ENCODE data around the gene PDS5B. TPM values are rescaled to one million over a fixed set of nuclear protein-coding genes. Genes with fewer than 3 reads are reported as not detected.

The PDS5B gene
- total and polyA plus RNA-seq, 9 of the 15 experiments (the other 6 are each of a cell fraction or from before 2014, with no cell fraction given): 6.2 to 23.7 (median 13.1) TPM

DNA sequence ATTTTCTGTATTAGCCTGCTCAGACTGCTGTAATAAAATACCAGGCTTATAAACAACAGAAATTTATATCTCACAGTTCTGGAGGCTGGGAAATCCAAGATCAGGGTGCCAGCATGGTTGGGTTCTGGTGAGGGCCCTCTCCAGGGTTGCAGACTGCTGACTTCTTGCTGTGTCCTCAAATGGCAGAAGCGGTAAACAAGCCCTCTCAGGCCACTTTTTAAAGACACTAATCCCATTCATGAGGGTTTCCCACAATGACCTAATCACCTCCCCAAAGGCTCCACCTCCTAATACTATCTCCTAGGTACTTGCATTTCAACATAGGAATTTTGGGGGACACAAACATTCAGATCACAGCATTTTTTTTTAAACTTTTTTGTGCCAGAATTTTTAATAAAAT lies 159.3 kb downstream of the PDS5B start:
- no peak overlapping the region for H2AFZ ChIP-seq (ENCODE audit: low read depth, low read length)
- WGBS (ENCODE audit: insufficient coverage, low coverage, missing lambda C conversion rate): 100% methylated on average over 1 of the region's 1 CpG
- peaks cover 11% of the 10 kb centered on the region; the same call in 1 of the 3 replicates for H3K36me3 ChIP-seq (ENCODE audit: control insufficient read depth, insufficient read depth, low read length)
- no peak overlapping the region for H3K4me2 ChIP-seq (ENCODE audit: insufficient read depth, low read length)
- no peaks in the 10 kb centered on the region for H3K27me3 ChIP-seq (ENCODE audit: control insufficient read depth in 2 of 2, insufficient read depth in 2 of 2, low read length in 2 of 2)
- POLR2A ChIA-PET: no interaction called here
- no peak overlapping the region for H3K4me3 ChIP-seq
- intact Hi-C loops (cut with micrococcal nuclease) (no loop called here), in situ Hi-C loops (cut with MboI) (no loop called here)
- H3K9me1 ChIP-seq (ENCODE audit: control insufficient read depth, insufficient read depth, low read length): no peaks in the 10 kb centered on the region
- H3K9me3 ChIP-seq (replicated peaks; ENCODE audit: control insufficient read depth, insufficient read depth, low read depth, low read length): no peaks in the 10 kb centered on the region
- ATAC-seq: no peak
- DNase-seq (ENCODE audit: extremely low read depth in 1 of 4, low spot score in 3 of 4): no peak
- no peak for FAIRE-seq
- BruUV-seq (replicated peaks): no TSS peak
- H3K4me1 ChIP-seq (replicated peaks in 1 of 2; ENCODE audit: control insufficient read depth in 2 of 2, insufficient read depth in 2 of 2, low read length in 2 of 2): peaks cover 0 to 9% of the 10 kb centered on the region in 2 experiments; a peak in 3 of 5 replicates
- H3K27ac ChIP-seq (ENCODE audit: extremely low read depth, low read depth, low read length): no peak overlapping the region
- no peaks in the 10 kb centered on the region for H4K20me1 ChIP-seq (replicated peaks; ENCODE audit: control insufficient read depth, insufficient read depth, low read length)
- H3K9ac ChIP-seq (ENCODE audit: insufficient read depth in 1 of 2, low read depth in 2 of 2, low read length in 2 of 2): no peak overlapping the region
- H3K79me2 ChIP-seq (ENCODE audit: control insufficient read depth, insufficient read depth, low read length): no peaks in the 10 kb centered on the region
- CTCF ChIA-PET (ENCODE audit: low intra/inter-chr PET ratio): no interaction called here
- no peak for TF ChIP-seq RBM17 (IDR thresholded peaks at IDR 0.05; ENCODE audit: borderline replicate concordance, low read depth, low read length)
- no peak for TF ChIP-seq CHD4 (IDR thresholded peaks at IDR 0.05; ENCODE audit: insufficient read depth, insufficient replicate concordance, low read depth, low read length, poor library complexity, severe bottlenecking)
- TF ChIP-seq EGR1 (conservative IDR thresholded peaks at IDR 0.05): no peak
- TF ChIP-seq ZNF589 (CRISPR knock-in tag; IDR thresholded peaks at IDR 0.05; ENCODE audit: low read depth): no peak
- no peak for TF ChIP-seq TCFL5 (CRISPR knock-in tag; conservative IDR thresholded peaks at IDR 0.05)
- TF ChIP-seq ZNF224 (CRISPR knock-in tag; IDR thresholded peaks at IDR 0.05): no peak
- no peak for TF ChIP-seq SRSF1 (IDR thresholded peaks at IDR 0.05; ENCODE audit: low read depth, low read length)
